Esophagus squamous epithelium (tissue), 4 donors: ENCODE results near the gene SETD2.

Experiments used
- POLR2A ChIP-seq, 4 donors: fragments of 450-650 bp; IDR thresholded peaks; one replicate each; pipeline ENCODE4 v1.6.1; 2017; ENCODE audit warnings: antibody characterized with exemption in 4 of 4, mild to moderate bottlenecking in 4 of 4, moderate library complexity in 3 of 4
- TF ChIP-seq, protein P1 (sequence below), 6 experiments: fragments of 450-650 bp in 4 of 6; fragments of 200-600 bp in 2 of 6; sonication (generic) in 2 of 6; IDR thresholded peaks; one replicate each; pipeline ENCODE4 v1.5.1; 2016 to 2019; ENCODE audit warnings: antibody characterized with exemption in 6 of 6, mild to moderate bottlenecking in 4 of 6, moderate library complexity in 4 of 6

DNA sequence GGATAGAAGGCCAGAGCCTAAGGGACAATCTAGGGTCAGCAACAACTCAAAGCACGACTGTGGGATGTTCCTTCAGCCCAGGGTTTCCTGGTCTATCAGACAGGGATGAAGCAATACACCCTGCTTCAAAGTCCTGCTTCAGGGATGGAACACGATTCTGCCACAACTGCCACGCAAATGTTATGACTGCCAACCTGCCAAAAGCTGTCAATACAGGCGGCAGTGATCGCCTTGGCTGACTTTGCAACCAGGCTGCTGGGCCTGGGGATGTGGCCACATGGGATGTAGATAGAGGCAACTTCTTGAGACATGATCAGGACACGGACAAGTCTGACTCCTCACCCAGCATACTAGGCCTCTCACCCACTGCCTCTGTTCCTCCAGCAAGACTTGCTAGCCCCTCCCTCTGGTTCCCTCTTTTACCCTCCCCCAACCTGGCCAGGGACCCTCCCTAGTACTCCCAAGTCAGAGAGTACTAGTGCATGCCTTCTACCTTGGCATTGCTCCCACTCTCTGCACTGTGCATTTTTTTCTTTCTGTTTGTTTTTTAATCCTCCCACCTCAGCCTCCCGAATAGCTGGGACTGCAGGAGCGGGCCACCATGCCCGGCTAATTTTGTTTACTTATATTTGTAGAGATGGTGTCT is 195.0 kb downstream of the SETD2 start:
- TF ChIP-seq, protein P1, sequence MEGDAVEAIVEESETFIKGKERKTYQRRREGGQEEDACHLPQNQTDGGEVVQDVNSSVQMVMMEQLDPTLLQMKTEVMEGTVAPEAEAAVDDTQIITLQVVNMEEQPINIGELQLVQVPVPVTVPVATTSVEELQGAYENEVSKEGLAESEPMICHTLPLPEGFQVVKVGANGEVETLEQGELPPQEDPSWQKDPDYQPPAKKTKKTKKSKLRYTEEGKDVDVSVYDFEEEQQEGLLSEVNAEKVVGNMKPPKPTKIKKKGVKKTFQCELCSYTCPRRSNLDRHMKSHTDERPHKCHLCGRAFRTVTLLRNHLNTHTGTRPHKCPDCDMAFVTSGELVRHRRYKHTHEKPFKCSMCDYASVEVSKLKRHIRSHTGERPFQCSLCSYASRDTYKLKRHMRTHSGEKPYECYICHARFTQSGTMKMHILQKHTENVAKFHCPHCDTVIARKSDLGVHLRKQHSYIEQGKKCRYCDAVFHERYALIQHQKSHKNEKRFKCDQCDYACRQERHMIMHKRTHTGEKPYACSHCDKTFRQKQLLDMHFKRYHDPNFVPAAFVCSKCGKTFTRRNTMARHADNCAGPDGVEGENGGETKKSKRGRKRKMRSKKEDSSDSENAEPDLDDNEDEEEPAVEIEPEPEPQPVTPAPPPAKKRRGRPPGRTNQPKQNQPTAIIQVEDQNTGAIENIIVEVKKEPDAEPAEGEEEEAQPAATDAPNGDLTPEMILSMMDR (IDR thresholded peaks at IDR 0.05) = no peak
- TF ChIP-seq POLR2A (IDR thresholded peaks at IDR 0.05) = no peak
